ENCODE data around the gene SPAG16. TPM values are rescaled to one million over a fixed set of nuclear protein-coding genes. Genes with fewer than 3 reads are reported as not detected.
A peak's percentile ranks its signal among the peaks of the same experiment; 100 is the strongest.
"Not testable (repeated sequence)": the region's sequence is repeated elsewhere in the genome, so short reads cannot be mapped to it uniquely, and the experiment has no call there.

SPAG16 gene
- total and polyA plus RNA-seq, 2 experiments from 2014 or later = 28.9 to 30.7 TPM

- DNase-seq = no peak
- Histone ChIP-seq H3K27me3 (replicated peaks; ENCODE audit: insufficient read depth) (no peaks in the 10 kb centered on the region), H2AFZ (no peak overlapping the region), H3K9me3 (ENCODE audit: low read depth) (no peaks in the 10 kb centered on the region), H3K36me3 (ENCODE audit: low read depth) (no peaks in the 10 kb centered on the region), H3K9ac (no peak overlapping the region), H3K4me3 (no peak overlapping the region), H3K4me2 (ENCODE audit: unreplicated experiment) (no peak overlapping the region), H3K79me2 (ENCODE audit: insufficient read depth) (no peaks in the 10 kb centered on the region), H3K9me2 (ENCODE audit: insufficient read depth) (no peaks in the 10 kb centered on the region), H3K27ac (no peak overlapping the region), H3K4me1 (ENCODE audit: insufficient read depth) (no peaks in the 10 kb centered on the region), H4K20me1 (ENCODE audit: insufficient read depth) (no peaks in the 10 kb centered on the region), H3F3A (ENCODE audit: insufficient read depth) (no peaks in the 10 kb centered on the region)
- in situ Hi-C loops (cut with MboI) = no loop called here
- WGBS, 2 experiments (ENCODE audit: low coverage in 1 of 2, low lambda C conversion rate in 2 of 2, missing lambda C conversion rate in 2 of 2) = 65 to 70% methylated on average over 6 of the region's 6 CpGs
- no peak for TF ChIP-seq EZH2phosphoT487 (IDR thresholded peaks at IDR 0.05; ENCODE audit: insufficient read depth, low read depth)
- no peak for TF ChIP-seq EZH2 (IDR thresholded peaks at IDR 0.05; ENCODE audit: insufficient read depth, poor library complexity, severe bottlenecking)
Measured at GRCh38 chr2:213710164-213710563, 425.9 kb downstream of the SPAG16 start.

- H3K9me3 ChIP-seq (ENCODE audit: low read depth); H3K79me2 ChIP-seq (ENCODE audit: insufficient read depth); H3K9ac ChIP-seq; in situ Hi-C loops (cut with MboI); H3K9me2 ChIP-seq (ENCODE audit: insufficient read depth); H2AFZ ChIP-seq; H3K36me3 ChIP-seq (ENCODE audit: low read depth); H4K20me1 ChIP-seq (ENCODE audit: insufficient read depth); H3K4me2 ChIP-seq (ENCODE audit: unreplicated experiment); H3K27ac ChIP-seq; DNase-seq; H3K4me1 ChIP-seq (ENCODE audit: insufficient read depth); H3K27me3 ChIP-seq (replicated peaks; ENCODE audit: insufficient read depth); H3K4me3 ChIP-seq; H3F3A ChIP-seq (ENCODE audit: insufficient read depth): not testable (repeated sequence)
- WGBS, 2 experiments (ENCODE audit: low coverage in 1 of 2, low lambda C conversion rate in 2 of 2, missing lambda C conversion rate in 2 of 2) = 68 to 96% methylated on average over 7 to 11 of the region's 16 CpGs
Measured at GRCh38 chr2:213718411-213718810, 434.1 kb downstream of the SPAG16 start.

DNA sequence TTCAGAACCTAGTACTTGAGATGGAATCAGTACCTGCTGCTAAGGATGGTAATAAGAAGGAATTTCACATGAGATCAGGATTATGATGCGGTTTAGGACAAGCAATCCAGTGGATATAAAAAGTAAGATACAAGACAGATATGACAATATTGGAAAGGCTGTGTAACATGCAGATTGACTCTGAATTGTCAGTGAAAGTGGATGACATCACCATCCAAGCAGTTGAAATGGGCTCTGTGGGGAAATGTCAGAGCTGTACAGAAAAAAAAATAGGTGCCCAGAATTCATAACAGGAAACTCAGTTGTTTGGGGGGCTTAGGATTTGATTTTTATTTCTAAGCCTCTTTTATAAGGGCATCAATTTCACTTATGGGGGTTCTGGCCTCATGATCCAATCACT lies 438.3 kb downstream of the SPAG16 start:
- Histone ChIP-seq H3K36me3 (ENCODE audit: low read depth) (no peaks in the 10 kb centered on the region), H4K20me1 (ENCODE audit: insufficient read depth) (no peaks in the 10 kb centered on the region), H3K4me2 (ENCODE audit: unreplicated experiment) (no peak overlapping the region), H3K4me1 (ENCODE audit: insufficient read depth) (no peaks in the 10 kb centered on the region), H3K9me2 (ENCODE audit: insufficient read depth) (no peaks in the 10 kb centered on the region), H3K27me3 (replicated peaks; ENCODE audit: insufficient read depth) (no peaks in the 10 kb centered on the region), H3K9me3 (ENCODE audit: low read depth) (no peaks in the 10 kb centered on the region), H3K9ac (no peak overlapping the region), H2AFZ (no peak overlapping the region), H3K4me3 (no peak overlapping the region), H3F3A (ENCODE audit: insufficient read depth) (no peaks in the 10 kb centered on the region), H3K27ac (no peak overlapping the region), H3K79me2 (ENCODE audit: insufficient read depth) (no peaks in the 10 kb centered on the region)
- WGBS, 2 experiments (ENCODE audit: low coverage in 1 of 2, low lambda C conversion rate in 2 of 2, missing lambda C conversion rate in 2 of 2) = 15 to 28% methylated on average over 1 of the region's 1 CpG
- in situ Hi-C loops (cut with MboI) = no loop called here
- peak; percentile 2 for DNase-seq
- TF ChIP-seq EZH2 (IDR thresholded peaks at IDR 0.05; ENCODE audit: insufficient read depth, poor library complexity, severe bottlenecking) (no peak), EZH2phosphoT487 (IDR thresholded peaks at IDR 0.05; ENCODE audit: insufficient read depth, low read depth) (no peak)

GRCh38 chr2:213723041-213723560 lies 438.8 kb downstream of the SPAG16 start:
- no peak overlapping the region for H3K4me2 ChIP-seq (ENCODE audit: unreplicated experiment)
- no peak overlapping the region for H3K4me3 ChIP-seq
- no peaks in the 10 kb centered on the region for H3K27me3 ChIP-seq (replicated peaks; ENCODE audit: insufficient read depth)
- H2AFZ ChIP-seq = no peak overlapping the region
- 30 to 34% methylated on average over 2 of the region's 2 CpGs for WGBS, 2 experiments (ENCODE audit: low coverage in 1 of 2, low lambda C conversion rate in 2 of 2, missing lambda C conversion rate in 2 of 2)
- H3K9me2 ChIP-seq (ENCODE audit: insufficient read depth) = no peaks in the 10 kb centered on the region
- no peaks in the 10 kb centered on the region for H4K20me1 ChIP-seq (ENCODE audit: insufficient read depth)
- no peaks in the 10 kb centered on the region for H3K4me1 ChIP-seq (ENCODE audit: insufficient read depth)
- no peak overlapping the region for H3K27ac ChIP-seq
- no peaks in the 10 kb centered on the region for H3K79me2 ChIP-seq (ENCODE audit: insufficient read depth)
- in situ Hi-C loops (cut with MboI) = no loop called here
- DNase-seq = no peak
- no peak overlapping the region for H3K9ac ChIP-seq
- H3K9me3 ChIP-seq (ENCODE audit: low read depth) = no peaks in the 10 kb centered on the region
- H3K36me3 ChIP-seq (ENCODE audit: low read depth) = no peaks in the 10 kb centered on the region
- no peak for TF ChIP-seq EZH2phosphoT487 (IDR thresholded peaks at IDR 0.05; ENCODE audit: insufficient read depth, low read depth)
- TF ChIP-seq EZH2 (IDR thresholded peaks at IDR 0.05; ENCODE audit: insufficient read depth, poor library complexity, severe bottlenecking) = no peak
- no peaks in the 10 kb centered on the region for H3F3A ChIP-seq (ENCODE audit: insufficient read depth)

DNA sequence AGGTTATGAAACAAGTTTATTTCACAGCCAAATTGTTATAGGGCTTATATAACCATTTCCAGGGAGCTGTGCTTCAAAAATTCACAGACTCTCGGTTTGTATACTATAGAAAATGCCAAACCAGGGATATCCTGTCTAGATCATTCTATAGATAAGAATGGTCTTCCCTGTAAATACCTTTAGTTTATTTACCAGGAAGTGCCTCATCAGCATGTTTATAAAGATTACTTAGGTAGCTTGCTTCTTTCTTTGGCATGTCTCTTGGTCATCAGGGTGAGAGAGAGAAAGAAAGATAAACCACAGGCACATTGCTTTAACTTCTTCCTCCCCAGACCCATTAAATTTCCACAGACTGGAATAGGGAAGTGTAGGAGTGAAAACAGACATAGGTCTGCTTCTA lies 439.4 kb downstream of the SPAG16 start:
- no peak overlapping the region for H3K4me3 ChIP-seq
- H3K36me3 ChIP-seq (ENCODE audit: low read depth) = no peaks in the 10 kb centered on the region
- no peak for DNase-seq
- no peak overlapping the region for H3K4me2 ChIP-seq (ENCODE audit: unreplicated experiment)
- 6 to 13% methylated on average over 1 of the region's 1 CpG for WGBS, 2 experiments (ENCODE audit: low coverage in 1 of 2, low lambda C conversion rate in 2 of 2, missing lambda C conversion rate in 2 of 2)
- no peak overlapping the region for H3K27ac ChIP-seq
- H2AFZ ChIP-seq = no peak overlapping the region
- H3K9me3 ChIP-seq (ENCODE audit: low read depth) = no peaks in the 10 kb centered on the region
- no peaks in the 10 kb centered on the region for H3F3A ChIP-seq (ENCODE audit: insufficient read depth)
- no peaks in the 10 kb centered on the region for H4K20me1 ChIP-seq (ENCODE audit: insufficient read depth)
- no peaks in the 10 kb centered on the region for H3K4me1 ChIP-seq (ENCODE audit: insufficient read depth)
- in situ Hi-C loops (cut with MboI) = no loop called here
- H3K9me2 ChIP-seq (ENCODE audit: insufficient read depth) = no peaks in the 10 kb centered on the region
- no peak overlapping the region for H3K9ac ChIP-seq
- H3K27me3 ChIP-seq (replicated peaks; ENCODE audit: insufficient read depth) = no peaks in the 10 kb centered on the region
- TF ChIP-seq EZH2phosphoT487 (IDR thresholded peaks at IDR 0.05; ENCODE audit: insufficient read depth, low read depth) (no peak), EZH2 (IDR thresholded peaks at IDR 0.05; ENCODE audit: insufficient read depth, poor library complexity, severe bottlenecking) (no peak)
- H3K79me2 ChIP-seq (ENCODE audit: insufficient read depth) = no peaks in the 10 kb centered on the region

Measured in GM23248 (cell line).